Activated CD8-positive, alpha-beta memory T cell treated with anti-CD3 and anti-CD28 coated beads, Interleukin-2, amount 50 U/mL, for 1 hour (primary cell): Measurements from ENCODE around the gene FUT2.

Source experiments
- DNase-seq: peaks from one replicate; pipeline ENCODE4 v3.0.0-alpha.2; 2020; ENCODE audit errors: extremely low read depth

Gene FUT2

DNA sequence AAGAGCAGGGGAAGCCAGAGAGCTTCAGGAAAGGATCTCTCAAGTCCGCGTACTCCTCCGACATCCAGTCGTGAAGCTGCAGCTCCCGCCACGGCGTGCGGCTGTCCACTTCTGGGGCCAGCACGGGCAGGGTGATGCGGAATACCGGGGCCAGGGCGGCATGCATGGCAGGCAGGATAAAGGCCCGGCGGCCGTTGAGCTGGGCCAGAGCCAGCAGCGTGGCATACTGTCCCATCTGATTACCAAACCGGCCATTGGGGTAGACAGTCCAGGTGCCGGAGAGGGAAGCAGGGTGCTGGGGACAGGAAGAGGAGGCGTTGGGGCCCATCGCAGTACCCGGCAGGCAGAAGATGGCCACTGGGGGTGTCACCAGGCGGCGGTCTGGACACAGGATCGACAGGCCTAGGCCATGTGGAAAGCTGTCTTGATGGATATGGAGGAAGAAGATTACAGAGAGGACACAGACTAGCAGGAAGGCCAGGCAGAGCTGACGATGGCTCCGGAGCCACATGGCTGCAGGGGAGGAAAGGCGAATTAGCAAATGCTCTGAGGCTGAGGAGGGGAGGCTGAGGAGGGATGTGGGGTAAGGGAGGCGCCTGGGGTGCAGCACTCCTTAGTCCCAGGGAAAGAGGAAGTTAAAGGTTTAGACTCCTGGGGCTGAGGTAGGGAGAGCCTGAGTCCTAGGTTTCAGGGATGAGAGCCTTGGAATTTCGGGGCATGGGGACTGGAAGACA lies 55.2 kb downstream of the FUT2 start:
- DNase-seq: no peak

DNA sequence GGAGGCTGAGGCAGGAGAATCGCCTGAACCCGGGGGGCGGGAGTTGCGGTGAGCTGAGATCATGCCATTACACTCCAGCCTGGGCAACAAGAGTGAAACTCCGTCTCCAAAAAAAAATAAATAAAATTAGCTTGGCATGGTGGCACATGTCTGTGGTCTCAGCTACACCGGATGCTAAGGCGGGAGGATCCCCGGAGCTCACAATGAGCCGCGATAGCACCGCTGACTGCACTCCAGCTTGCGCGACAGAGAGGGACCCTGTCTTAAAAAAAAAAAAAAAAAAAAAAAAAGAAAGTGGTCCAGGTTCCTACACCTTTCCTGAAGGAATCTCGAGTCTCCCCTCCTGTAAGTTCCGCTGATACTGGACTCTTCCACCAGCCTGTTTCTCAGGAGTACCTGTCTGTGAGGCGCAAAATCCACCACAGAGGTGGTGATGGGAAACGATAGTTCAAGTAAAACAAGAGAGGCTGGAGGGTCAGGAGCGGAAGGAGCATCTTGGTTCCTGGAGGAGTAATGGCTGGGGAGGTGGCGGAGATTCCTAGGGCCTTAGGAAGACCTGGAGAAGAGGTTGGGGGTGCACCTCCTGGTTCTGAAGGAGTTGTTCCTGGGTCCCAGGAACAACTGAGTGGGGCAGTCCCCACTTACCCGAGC lies 56.2 kb downstream of the FUT2 start:
- DNase-seq: no peak

DNA sequence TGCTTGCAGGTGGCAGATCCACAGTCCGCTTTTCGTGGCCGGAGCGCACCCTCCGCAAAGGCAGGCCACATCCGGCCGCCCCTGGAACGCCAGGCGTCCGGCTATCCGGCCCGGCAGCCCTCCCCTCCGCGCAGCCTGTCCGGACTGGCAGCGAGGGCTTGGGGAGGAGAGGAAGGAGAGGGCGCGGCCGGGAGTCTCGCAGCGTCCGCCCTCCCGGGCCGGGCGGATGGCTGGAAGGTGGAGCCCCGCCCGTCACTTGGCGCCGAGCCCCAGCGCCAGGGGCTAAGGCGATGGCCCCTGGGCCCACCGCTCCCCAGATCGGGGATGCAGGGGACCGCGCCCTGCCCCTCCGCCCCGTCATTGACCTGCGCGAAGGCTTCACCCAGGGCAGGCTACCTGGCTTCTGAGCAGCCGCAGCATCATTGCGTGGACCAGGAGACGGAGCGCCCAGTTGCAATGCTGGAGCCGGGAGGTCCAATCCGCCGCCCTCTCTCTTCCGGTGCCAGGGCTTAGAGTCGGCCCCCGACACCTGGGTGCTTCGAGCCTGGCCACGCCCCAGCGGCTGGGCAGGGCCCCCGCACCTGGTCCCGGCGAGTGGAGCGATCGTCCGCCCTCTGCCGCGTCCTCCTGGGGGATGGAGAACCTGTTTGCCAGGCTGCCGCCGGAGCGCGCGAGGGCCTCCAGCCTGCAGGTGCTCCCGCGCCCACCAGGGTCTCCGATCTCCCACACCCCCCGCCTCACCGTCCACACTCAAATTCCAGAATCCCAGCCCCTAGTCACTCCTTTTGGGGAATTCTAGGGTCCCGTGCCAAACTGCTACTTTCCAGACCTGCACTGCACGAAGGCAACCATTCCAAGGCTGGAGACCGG lies 57.0 kb downstream of the FUT2 start, which contains the start of gene FUT1:
Gene FUT1 (minus strand): TSS at position 146 of the 870 bp plus-strand sequence. CDS start 1,360 bp downstream, outside the sequence.
- no peak for DNase-seq

DNA sequence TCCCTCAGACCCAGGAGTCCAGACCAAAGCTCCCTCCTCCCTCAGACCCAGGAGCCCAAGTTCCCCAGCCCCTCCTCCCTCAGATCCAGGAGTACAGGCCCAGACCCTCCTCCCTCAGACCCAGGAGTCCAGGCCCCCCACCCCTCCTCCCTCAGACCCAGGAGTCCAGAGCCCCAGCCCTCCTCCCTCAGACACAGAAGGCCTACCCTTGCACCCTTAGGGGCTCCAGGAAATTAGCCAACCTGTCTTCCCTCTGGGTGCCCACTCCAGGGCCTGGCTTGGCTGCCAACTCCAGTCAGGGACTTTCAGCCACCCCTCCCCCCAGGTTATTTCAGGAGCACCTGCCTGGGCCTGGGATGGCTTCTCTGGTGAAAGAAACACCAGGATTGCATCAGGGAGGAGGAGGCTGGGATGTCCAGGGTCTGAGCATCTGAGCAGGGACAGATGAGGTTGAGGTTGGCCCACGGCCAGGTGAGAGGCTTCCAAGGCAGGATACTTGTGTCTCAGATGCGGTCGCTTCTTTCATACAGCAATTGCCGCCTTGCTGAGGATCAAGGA lies 59.4 kb downstream of the FUT2 start, which contains the start of gene FGF21:
Gene FGF21 (plus strand): TSS at position 441 of the 558 bp plus-strand sequence. CDS start 713 bp downstream, outside the sequence.
- DNase-seq: no peak
